CD4-positive, alpha-beta memory T cell (primary cell): ENCODE measurements around the gene TGFB2. TPM values are rescaled to one million over a fixed set of nuclear protein-coding genes. Genes with fewer than 3 reads are reported as not detected.

Experiments used
- CTCF ChIA-PET: fragments of 350-600 bp; sonication (Branson Sonifier 250); formaldehyde crosslinking; loops from one replicate; lab custom pipeline; 2021; ENCODE audit warnings: inconsistent platforms; ENCODE audit not compliant: partially characterized antibody; lab: Charles Lee
- POLR2A ChIA-PET: fragments of 350-600 bp; sonication (Branson Sonifier 250); formaldehyde crosslinking; loops from one replicate; lab custom pipeline; 2021; ENCODE audit not compliant: partially characterized antibody; lab: Charles Lee
- DNase-seq, 5 donors: peaks; one replicate each; pipeline versions ENCODE4 v3.0.0 to v3.0.0-alpha.2; 2020 to 2022; ENCODE audit warnings: mixed read lengths in 1 of 5
- H3K27ac ChIP-seq: one replicate; pipeline ENCODE4 v1.7.0; 2013; ENCODE audit warnings: low read depth, low read length
- H3K27me3 ChIP-seq: 2 replicates; pipeline ENCODE4 v1.7.0; 2013; ENCODE audit warnings: mild to moderate bottlenecking, low read length, moderate library complexity; ENCODE audit not compliant: insufficient read depth
- H3K36me3 ChIP-seq: 2 replicates; pipeline ENCODE4 v1.7.0; 2013; ENCODE audit warnings: mild to moderate bottlenecking, low read length, moderate library complexity; ENCODE audit not compliant: insufficient read depth
- H3K4me1 ChIP-seq: 2 replicates; pipeline ENCODE4 v1.7.0; 2013; ENCODE audit warnings: mild to moderate bottlenecking, low read length, moderate library complexity; ENCODE audit not compliant: insufficient read depth
- H3K4me3 ChIP-seq, 2 donors: one replicate each; pipeline ENCODE4 v1.7.0; 2013; ENCODE audit warnings: low read length in 2 of 2, mild to moderate bottlenecking in 1 of 2
- H3K9me3 ChIP-seq, 2 donors: one replicate each; pipeline ENCODE4 v1.7.0; 2013; ENCODE audit warnings: low read length in 2 of 2, control low read depth in 1 of 2; ENCODE audit not compliant: control insufficient read depth in 1 of 2
- H3K27ac Mint-ChIP-seq, 7 donors: one replicate each; pipeline ENCODE4 v1.8.0; 2020 to 2021; ENCODE audit warnings: mixed read lengths in 7 of 7, mild to moderate bottlenecking in 6 of 7, inconsistent platforms in 3 of 7, moderate library complexity in 3 of 7
- H3K27me3 Mint-ChIP-seq, 2 donors: one replicate each; pipeline ENCODE4 v1.8.0; 2020 to 2021; ENCODE audit warnings: mixed read lengths in 2 of 2
- H3K36me3 Mint-ChIP-seq, 2 donors: one replicate each; pipeline ENCODE4 v1.8.0; 2020 to 2021; ENCODE audit warnings: mixed read lengths in 2 of 2, inconsistent platforms in 1 of 2, mild to moderate bottlenecking in 1 of 2
- H3K4me1 Mint-ChIP-seq, 4 donors: one replicate each; pipeline ENCODE4 v1.8.0; 2020 to 2021; ENCODE audit warnings: mixed read lengths in 4 of 4, mild to moderate bottlenecking in 1 of 4
- H3K4me3 Mint-ChIP-seq, 8 donors: one replicate each; pipeline ENCODE4 v1.8.0; 2020 to 2021; ENCODE audit warnings: mixed read lengths in 8 of 8, mild to moderate bottlenecking in 7 of 8, moderate library complexity in 6 of 8, inconsistent platforms in 3 of 8
- H3K9me3 Mint-ChIP-seq, 8 donors: one replicate each; pipeline ENCODE4 v1.8.0; 2020 to 2021; ENCODE audit warnings: mixed read lengths in 8 of 8, mild to moderate bottlenecking in 5 of 8, inconsistent platforms in 3 of 8, moderate library complexity in 1 of 8
- intact Hi-C: fragments of 100-400 bp; cut with micrococcal nuclease; formaldehyde crosslinking; loops from one replicate; pipeline ENCODE4 v1.15.1; 2023
- polyA plus RNA-seq, 2 donors: library from polyadenylated mRNA; unstranded; fragments of 300-500 nt; fragmentation: Illumina TruSeq; gene quantifications; one replicate each; pipeline ENCODE4 v1.2.3, GENCODE V29; 2021
- total RNA-seq, 2 experiments: library from RNA; stranded (reverse); gene quantifications; one replicate each; pipeline ENCODE4 v1.2.3, GENCODE V29; 2021

Gene TGFB2
- total and polyA plus RNA-seq, 4 experiments from 2014 or later, result not detected

GRCh38 chr1:218424502-218424901, 79.4 kb downstream of the TGFB2 start:
- no peaks in the 10 kb centered on the region for H3K36me3 ChIP-seq
- H3K27me3 Mint-ChIP-seq, result peaks cover 0 to 9% of the 10 kb centered on the region in 2 donors
- no peaks in the 10 kb centered on the region for H3K4me1 ChIP-seq
- ChIA-PET CTCF (no interaction called here), POLR2A (no interaction called here)
- H3K27me3 ChIP-seq, result no peaks in the 10 kb centered on the region
- no peaks in the 10 kb centered on the region for H3K4me1 Mint-ChIP-seq
- no peak overlapping the region for H3K27ac Mint-ChIP-seq
- no peaks in the 10 kb centered on the region for H3K9me3 ChIP-seq
- no peaks in the 10 kb centered on the region for H3K36me3 Mint-ChIP-seq
- H3K27ac ChIP-seq, result no peak overlapping the region
- no peak overlapping the region for H3K4me3 ChIP-seq
- no peak for DNase-seq
- H3K9me3 Mint-ChIP-seq, result peaks cover 0 to 3% (median 0%) of the 10 kb centered on the region in 8 donors
- intact Hi-C loops, result no loop called here
- no peak overlapping the region for H3K4me3 Mint-ChIP-seq

GRCh38 chr1:218425647-218426342, 80.7 kb downstream of the TGFB2 start:
- H3K27ac Mint-ChIP-seq, result no peak overlapping the region
- no peaks in the 10 kb centered on the region for H3K36me3 Mint-ChIP-seq
- H3K4me3 ChIP-seq, result no peak overlapping the region

GRCh38 chr1:218426343-218426657, 81.2 kb downstream of the TGFB2 start:
- CTCF ChIA-PET, result no interaction called here
- H3K9me3 Mint-ChIP-seq, result peaks cover 0 to 3% (median 0%) of the 10 kb centered on the region in 8 donors
- Histone ChIP-seq H3K27ac (no peak overlapping the region), H3K27me3 (no peaks in the 10 kb centered on the region), H3K9me3 (no peaks in the 10 kb centered on the region), H3K4me1 (no peaks in the 10 kb centered on the region), H3K4me3 (no peak overlapping the region), H3K36me3 (no peaks in the 10 kb centered on the region)
- DNase-seq, result no peak
- H3K4me3 Mint-ChIP-seq, result no peak overlapping the region
- no peak overlapping the region for H3K27ac Mint-ChIP-seq
- H3K27me3 Mint-ChIP-seq, result peaks cover 0 to 9% of the 10 kb centered on the region in 2 donors
- POLR2A ChIA-PET, result no interaction called here
- H3K36me3 Mint-ChIP-seq, result no peaks in the 10 kb centered on the region
- intact Hi-C loops, result no loop called here
- H3K4me1 Mint-ChIP-seq, result no peaks in the 10 kb centered on the region

More at GRCh38 chr1:218425647-218426342, 80.7 kb downstream of the TGFB2 start:
- Histone ChIP-seq H3K4me1 (no peaks in the 10 kb centered on the region), H3K27ac (no peak overlapping the region), H3K9me3 (no peaks in the 10 kb centered on the region), H3K36me3 (no peaks in the 10 kb centered on the region), H3K27me3 (no peaks in the 10 kb centered on the region)
- H3K4me1 Mint-ChIP-seq, result no peaks in the 10 kb centered on the region
- no peak for DNase-seq
- intact Hi-C loops, result no loop called here
- peaks cover 0 to 9% of the 10 kb centered on the region in 2 donors for H3K27me3 Mint-ChIP-seq
- peaks cover 0 to 3% (median 0%) of the 10 kb centered on the region in 8 donors for H3K9me3 Mint-ChIP-seq
- ChIA-PET POLR2A (no interaction called here), CTCF (no interaction called here)
- no peak overlapping the region for H3K4me3 Mint-ChIP-seq

- Histone ChIP-seq H3K4me3 (no peak overlapping the region), H3K9me3 (no peaks in the 10 kb centered on the region), H3K27ac (no peak overlapping the region), H3K36me3 (no peaks in the 10 kb centered on the region), H3K27me3 (no peaks in the 10 kb centered on the region), H3K4me1 (no peaks in the 10 kb centered on the region)
- H3K27ac Mint-ChIP-seq, result no peak overlapping the region
- intact Hi-C loops, result no loop called here
- CTCF ChIA-PET, result no interaction called here
- H3K4me3 Mint-ChIP-seq, result no peak overlapping the region
- H3K9me3 Mint-ChIP-seq, result no peaks in the 10 kb centered on the region
- DNase-seq, result no peak
- POLR2A ChIA-PET, result no interaction called here
- H3K4me1 Mint-ChIP-seq, result no peaks in the 10 kb centered on the region
- H3K27me3 Mint-ChIP-seq, result peaks cover 0 to 5% of the 10 kb centered on the region in 2 donors
- no peaks in the 10 kb centered on the region for H3K36me3 Mint-ChIP-seq
Measured at GRCh38 chr1:218429301-218429700, 84.2 kb downstream of the TGFB2 start.

- no peak overlapping the region for H3K27ac ChIP-seq
- ChIA-PET CTCF (no interaction called here), POLR2A (no interaction called here)
- H3K36me3 Mint-ChIP-seq, result no peaks in the 10 kb centered on the region
- H3K4me1 ChIP-seq, result no peaks in the 10 kb centered on the region
- no peak for DNase-seq
- no peaks in the 10 kb centered on the region for H3K36me3 ChIP-seq
- no peak overlapping the region for H3K27ac Mint-ChIP-seq
- H3K9me3 ChIP-seq, result no peaks in the 10 kb centered on the region
- intact Hi-C loops, result no loop called here
- H3K9me3 Mint-ChIP-seq, result no peaks in the 10 kb centered on the region
- H3K4me1 Mint-ChIP-seq, result no peaks in the 10 kb centered on the region
- peaks cover 0 to 7% of the 10 kb centered on the region in 2 donors for H3K27me3 Mint-ChIP-seq
- H3K27me3 ChIP-seq, result no peaks in the 10 kb centered on the region
- no peak overlapping the region for H3K4me3 ChIP-seq
- no peak overlapping the region for H3K4me3 Mint-ChIP-seq
Measured at GRCh38 chr1:218430346-218430745, 85.2 kb downstream of the TGFB2 start.

GRCh38 chr1:218430822-218431221, 85.7 kb downstream of the TGFB2 start:
- no peaks in the 10 kb centered on the region for H3K4me1 Mint-ChIP-seq
- Histone ChIP-seq H3K27me3 (no peaks in the 10 kb centered on the region), H3K4me3 (no peak overlapping the region), H3K4me1 (no peaks in the 10 kb centered on the region), H3K9me3 (no peaks in the 10 kb centered on the region), H3K36me3 (no peaks in the 10 kb centered on the region), H3K27ac (no peak overlapping the region)
- H3K27ac Mint-ChIP-seq, result no peak overlapping the region
- CTCF ChIA-PET, result no interaction called here
- H3K36me3 Mint-ChIP-seq, result no peaks in the 10 kb centered on the region
- intact Hi-C loops, result no loop called here
- peaks cover 0 to 4% of the 10 kb centered on the region in 2 donors for H3K27me3 Mint-ChIP-seq
- no peak overlapping the region for H3K4me3 Mint-ChIP-seq
- H3K9me3 Mint-ChIP-seq, result peaks cover 0 to under 1% (median 0%) of the 10 kb centered on the region in 8 donors
- DNase-seq, result no peak
- POLR2A ChIA-PET, result no interaction called here

- no peaks in the 10 kb centered on the region for H3K4me1 Mint-ChIP-seq
- H3K9me3 Mint-ChIP-seq, result peaks cover 0 to 3% (median 0%) of the 10 kb centered on the region in 8 donors
- H3K4me3 ChIP-seq, result no peak overlapping the region
- no peak overlapping the region for H3K27ac ChIP-seq
- H3K27me3 Mint-ChIP-seq, result peaks cover 0 to 4% of the 10 kb centered on the region in 2 donors
- H3K36me3 ChIP-seq, result no peaks in the 10 kb centered on the region
- no peak overlapping the region for H3K4me3 Mint-ChIP-seq
- CTCF ChIA-PET, result no interaction called here
- intact Hi-C loops, result no loop called here
- H3K27ac Mint-ChIP-seq, result no peak overlapping the region
- no peaks in the 10 kb centered on the region for H3K27me3 ChIP-seq
- no peaks in the 10 kb centered on the region for H3K9me3 ChIP-seq
- H3K36me3 Mint-ChIP-seq, result no peaks in the 10 kb centered on the region
- DNase-seq, result no peak
- POLR2A ChIA-PET, result no interaction called here
- H3K4me1 ChIP-seq, result no peaks in the 10 kb centered on the region
Measured at GRCh38 chr1:218431476-218431875, 86.3 kb downstream of the TGFB2 start.
